Islet of Langerhans (tissue), 1 donor: ENCODE results near the gene SLFN5.
"Not testable (repeated sequence)": the region's sequence is repeated elsewhere in the genome, so short reads cannot be mapped to it uniquely, and the experiment has no call there.

Source experiments
- FAIRE-seq: peaks from one replicate; lab custom pipeline; 2011; peaks lifted over from hg19 to GRCh38; lab: Jason Lieb, UNC

SLFN5 gene

GRCh38 chr17:35291802-35292201 lies 48.9 kb downstream of the SLFN5 start:
- no peak for FAIRE-seq

GRCh38 chr17:35293151-35293847 lies 50.4 kb downstream of the SLFN5 start:
- FAIRE-seq = no peak

GRCh38 chr17:35294756-35295155 lies 51.9 kb downstream of the SLFN5 start:
- no peak for FAIRE-seq

- FAIRE-seq = no peak
These were observed 52.8 kb downstream of the SLFN5 start for GRCh38 chr17:35295686-35296085.

- FAIRE-seq = no peak
These were observed 54.8 kb downstream of the SLFN5 start for GRCh38 chr17:35297666-35298065.

- FAIRE-seq = no peak
These were observed 55.8 kb downstream of the SLFN5 start for GRCh38 chr17:35298639-35299038.

- no peak for FAIRE-seq
These were observed 56.3 kb downstream of the SLFN5 start for GRCh38 chr17:35299135-35299534.

GRCh38 chr17:35309345-35309744 lies 66.5 kb downstream of the SLFN5 start:
- not testable (repeated sequence) for FAIRE-seq

- FAIRE-seq = no peak
These were observed 69.5 kb downstream of the SLFN5 start for GRCh38 chr17:35312346-35312745.

- FAIRE-seq = peak; percentile 73
These were observed 70.2 kb downstream of the SLFN5 start for GRCh38 chr17:35312790-35313711.

- FAIRE-seq = no peak
These were observed 71.1 kb downstream of the SLFN5 start for GRCh38 chr17:35313875-35314409.

GRCh38 chr17:35314415-35315216 lies 71.7 kb downstream of the SLFN5 start:
- FAIRE-seq = no peak

- no peak for FAIRE-seq
These were observed 72.4 kb downstream of the SLFN5 start for GRCh38 chr17:35315283-35315682.

- FAIRE-seq = no peak
These were observed 73.1 kb downstream of the SLFN5 start for GRCh38 chr17:35315971-35316370.

- no peak for FAIRE-seq
These were observed 79.9 kb downstream of the SLFN5 start for GRCh38 chr17:35322749-35323148.
